Endometrium (tissue), 2 donors: ENCODE results near the gene SLX4.

Experiments
- FAIRE-seq: peaks from 2 replicates; lab custom pipeline; 2012; peaks lifted over from hg19 to GRCh38; lab: Jason Lieb, UNC
- donor health status: control.
- donor health status: control.

SLX4 gene

DNA sequence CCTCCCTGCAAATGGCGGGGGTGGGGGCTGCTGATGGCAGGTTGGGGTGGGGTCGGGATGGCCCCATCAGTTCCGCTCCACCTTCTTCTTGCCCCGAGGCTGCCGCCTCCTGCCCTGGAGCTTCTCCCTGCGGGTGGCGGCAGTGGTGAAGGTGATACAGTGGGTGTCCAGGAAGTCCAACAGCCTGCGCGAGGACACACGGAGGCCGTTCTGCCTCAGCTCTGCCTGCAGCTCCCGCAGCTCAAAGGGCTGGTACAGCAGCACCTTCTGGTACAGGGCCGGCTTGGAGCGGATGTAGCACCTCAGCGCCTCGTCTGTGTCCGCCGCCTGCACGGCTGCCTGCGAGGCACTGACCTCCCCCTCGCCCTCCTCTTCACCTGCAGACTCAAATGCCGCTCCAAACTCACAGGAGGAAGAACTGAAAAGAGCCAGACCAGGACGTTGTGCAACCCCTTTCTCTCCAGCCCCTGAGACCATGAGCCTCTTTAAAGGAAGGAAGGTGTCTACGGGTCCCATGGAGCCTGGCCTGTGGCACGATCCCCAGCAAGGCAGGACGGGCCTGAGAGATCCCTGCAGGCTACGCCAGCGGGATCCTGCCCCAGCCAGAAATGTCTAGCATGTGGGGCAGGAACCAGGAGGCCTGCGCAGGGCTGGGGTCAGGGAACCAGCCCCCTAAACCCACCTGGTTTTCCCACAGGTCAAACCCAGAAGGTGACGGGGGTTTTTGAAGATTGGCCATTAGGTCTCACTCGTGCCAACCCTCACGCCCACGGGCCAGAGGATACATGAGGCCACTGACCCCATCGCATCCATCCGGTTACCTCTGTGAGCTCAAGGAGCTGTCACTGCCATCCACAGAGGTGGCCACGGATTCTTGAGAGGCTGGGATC lies 28.9 kb downstream of the SLX4 start:
- no peak for FAIRE-seq

DNA sequence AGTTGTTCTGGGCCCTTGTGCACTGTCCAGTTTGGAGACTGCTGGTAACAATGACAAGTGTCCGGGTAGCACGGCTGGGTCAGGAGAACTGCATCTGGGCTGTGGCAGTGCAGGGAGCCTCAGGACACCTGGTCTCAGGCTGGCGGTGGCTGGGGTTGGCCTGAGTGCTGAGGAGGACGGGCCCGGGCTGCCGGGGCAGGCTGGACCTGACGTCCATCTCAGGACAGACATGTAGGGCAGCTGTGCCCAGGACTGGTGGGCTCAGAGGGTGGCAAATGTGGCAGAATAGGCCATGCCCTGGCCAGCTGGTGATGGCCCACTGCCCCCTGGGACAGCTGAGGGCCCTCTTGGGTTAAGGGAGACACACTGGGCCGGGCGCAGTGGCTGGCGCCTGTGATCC lies 30.0 kb downstream of the SLX4 start:
- no peak for FAIRE-seq

DNA sequence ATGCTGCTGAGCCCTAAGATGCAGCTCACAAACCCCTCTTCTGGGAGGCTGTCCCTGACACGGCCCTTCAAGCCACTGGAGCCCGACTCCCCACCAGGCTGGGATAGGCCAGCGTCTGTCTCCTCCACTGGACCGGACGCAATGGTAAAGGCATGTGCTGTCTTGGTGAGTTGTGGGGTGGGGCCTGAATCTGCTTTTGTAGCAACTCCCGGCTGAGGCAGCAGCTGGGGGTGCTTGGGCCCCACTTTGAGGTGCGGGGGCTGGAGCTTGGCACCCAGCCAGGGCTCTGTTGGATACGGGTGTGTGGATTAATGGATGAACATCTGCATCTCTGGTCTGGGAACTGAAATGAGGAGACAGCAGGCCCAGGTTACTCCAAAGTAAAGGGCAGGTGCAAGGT lies 30.7 kb downstream of the SLX4 start:
- FAIRE-seq, result no peak

DNA sequence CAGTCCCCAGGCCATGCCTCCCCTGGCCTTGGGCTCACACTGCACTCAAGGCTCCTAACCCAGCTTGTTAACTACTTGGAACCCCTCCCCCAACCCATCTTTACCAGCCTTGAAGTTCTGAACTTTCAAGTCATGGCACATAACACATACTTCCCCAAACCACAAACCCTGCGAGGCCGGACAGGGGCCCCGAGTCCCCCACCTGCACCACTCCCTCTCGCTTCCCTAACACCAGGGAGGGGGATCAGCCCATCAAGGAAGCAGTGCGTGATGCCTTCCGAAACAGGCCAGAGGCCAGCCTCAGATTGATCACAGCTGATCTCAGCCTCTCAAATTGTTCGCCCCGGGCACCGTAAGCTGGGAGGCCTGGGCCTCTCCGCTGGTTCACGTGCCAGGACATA lies 31.2 kb downstream of the SLX4 start:
- FAIRE-seq, result no peak

DNA sequence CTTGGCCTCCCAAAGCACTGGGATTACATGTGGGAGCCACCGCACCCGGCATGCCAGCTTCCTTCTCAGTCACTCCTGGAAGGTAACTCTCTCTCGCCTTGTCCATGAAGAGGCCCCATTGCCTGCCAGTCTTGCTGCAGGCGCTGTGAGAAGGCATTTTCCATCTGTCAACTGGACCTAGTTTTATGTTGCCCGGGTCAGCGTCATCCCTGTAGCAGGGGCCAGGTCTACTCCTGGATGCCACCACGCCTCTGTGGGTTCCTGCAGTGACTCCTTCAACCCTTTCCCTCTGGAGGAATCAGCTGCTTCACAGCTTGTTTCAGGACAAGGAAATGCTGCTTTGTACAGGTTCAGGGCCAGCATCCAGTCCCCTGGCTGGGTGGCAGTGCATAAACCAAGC lies 31.6 kb downstream of the SLX4 start:
- FAIRE-seq, result no peak

DNA sequence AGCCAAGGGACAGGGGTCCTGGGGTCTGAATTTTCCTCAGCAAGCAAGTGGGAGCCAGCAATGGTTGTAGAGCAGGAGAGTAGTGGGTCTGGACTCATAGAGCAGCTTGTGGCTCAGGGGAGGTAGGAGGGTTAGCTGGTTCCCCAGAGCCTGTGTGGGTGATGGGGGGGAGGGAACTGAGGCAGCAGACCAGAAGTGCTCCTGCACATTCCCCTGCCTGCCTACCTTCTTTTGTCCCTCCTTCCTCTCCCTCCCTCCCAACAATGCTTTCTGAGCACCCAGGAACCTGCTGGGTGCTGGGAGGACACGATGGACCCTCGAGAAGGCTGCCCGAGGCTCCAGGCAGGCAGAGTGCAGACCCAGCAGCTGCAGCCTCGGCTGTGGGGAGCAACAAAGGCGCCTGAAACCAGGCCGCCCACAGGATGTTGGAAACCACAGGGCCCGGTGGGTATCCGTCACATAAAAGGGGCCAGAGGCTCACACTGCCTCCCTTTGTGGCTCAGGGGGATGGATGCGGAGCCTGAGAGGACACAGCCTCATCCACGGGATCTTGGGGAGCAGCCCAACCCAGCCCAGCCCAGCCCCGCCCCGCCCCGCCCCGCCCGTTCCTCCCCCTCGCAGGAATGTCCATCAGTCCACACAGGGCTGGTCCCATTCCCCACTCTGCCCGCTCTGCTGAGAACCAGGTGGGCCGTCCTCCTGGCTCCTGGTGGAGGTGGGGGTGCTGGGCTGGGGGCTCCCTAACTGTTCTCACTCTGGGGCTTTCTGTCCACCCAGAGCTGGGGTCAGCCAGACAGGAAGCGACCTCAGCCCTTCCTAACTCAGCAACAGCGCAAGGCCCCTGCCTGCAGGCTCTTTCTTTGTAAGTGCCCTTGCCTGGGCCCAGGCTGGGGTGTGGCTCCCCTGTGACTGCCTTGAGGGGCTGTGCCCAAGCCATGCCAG lies 32.5 kb downstream of the SLX4 start:
- FAIRE-seq, result no peak

DNA sequence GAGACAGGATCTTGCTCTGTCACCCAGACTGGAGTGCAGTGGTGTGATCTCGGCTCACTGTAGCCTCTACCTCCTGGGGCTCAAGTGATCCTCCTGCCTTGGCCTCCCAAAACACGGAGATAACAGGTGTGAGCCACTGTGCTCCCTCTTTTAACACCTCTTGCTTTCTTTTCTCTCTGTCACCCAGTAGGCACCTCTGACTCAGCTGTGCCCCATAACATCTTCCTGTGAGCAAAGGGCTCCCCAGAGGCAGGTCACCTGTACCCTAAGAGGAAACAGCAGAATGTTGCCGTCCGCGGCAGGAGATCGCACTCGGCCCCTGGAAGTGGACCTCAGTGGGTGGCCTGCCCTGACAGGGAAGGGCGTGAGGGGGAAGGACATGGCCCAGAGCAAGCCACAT lies 33.3 kb downstream of the SLX4 start:
- FAIRE-seq, result no peak

DNA sequence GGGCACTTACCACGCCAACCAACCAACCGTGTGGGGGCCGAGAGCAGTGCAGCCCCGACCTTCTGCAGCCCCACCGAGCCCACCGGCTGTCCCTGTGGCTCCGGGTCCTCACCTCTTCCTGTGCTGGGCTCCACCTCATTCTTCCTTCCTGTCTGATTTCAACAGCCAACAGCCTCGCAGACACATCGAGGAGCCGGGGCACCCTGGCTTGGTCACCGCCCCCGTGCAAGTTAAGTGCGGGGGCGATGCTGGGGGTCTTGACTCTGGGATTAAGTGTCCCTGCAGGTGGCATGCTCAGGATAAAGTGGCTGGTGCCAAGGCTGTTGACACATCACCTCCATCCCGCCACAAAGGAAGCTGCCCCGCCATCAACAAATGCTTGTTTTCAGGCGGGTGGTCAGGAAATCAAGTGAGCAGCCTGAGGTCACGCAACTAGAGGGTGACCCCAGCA lies 34.1 kb downstream of the SLX4 start, which contains the start of gene NLRC3:
Gene NLRC3, minus strand, starts transcription at position 102 of the 451 bp plus-strand sequence. CDS start 12,367 bp downstream, outside the sequence.
- FAIRE-seq, result no peak

DNA sequence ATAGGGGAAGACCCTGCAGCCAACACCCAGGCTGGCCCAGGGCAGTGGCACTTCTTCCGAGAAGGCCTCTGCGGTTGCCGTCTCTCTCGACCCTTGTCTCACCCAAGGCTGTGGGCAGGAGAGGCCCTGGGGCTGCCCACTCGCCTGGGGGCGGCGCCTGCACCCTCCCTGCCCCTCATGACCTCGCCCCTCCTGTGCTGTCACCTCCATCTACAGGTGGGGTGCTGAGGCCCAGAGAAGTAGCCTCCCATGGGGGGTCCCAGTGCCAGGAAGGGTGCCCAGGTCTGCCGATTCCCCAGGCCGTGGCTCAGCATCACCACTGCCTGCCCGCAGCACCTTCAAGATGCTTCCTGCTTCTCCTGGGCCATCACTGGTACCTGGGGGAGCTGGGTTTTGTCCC lies 35.2 kb downstream of the SLX4 start:
- no peak for FAIRE-seq

DNA sequence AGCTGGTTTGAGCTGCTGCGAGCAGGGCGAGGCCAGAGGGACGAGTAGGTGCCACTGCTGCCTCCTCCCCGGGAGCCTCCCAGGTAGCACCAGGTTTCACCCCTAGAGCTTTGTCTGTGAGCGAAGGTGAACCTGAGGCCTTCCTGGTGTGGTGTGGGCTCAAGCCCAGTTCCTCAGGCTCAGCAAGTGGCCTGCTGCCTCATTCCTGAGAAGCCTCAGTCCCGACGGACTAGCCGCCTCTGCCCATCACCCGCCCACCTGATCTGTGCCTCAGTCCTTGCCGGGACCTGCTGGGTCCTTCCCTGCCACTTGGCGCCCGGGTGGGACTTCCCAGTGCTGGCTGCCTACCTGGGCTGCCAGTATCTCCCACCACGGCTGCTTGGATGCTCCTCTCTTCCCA lies 35.9 kb downstream of the SLX4 start:
- no peak for FAIRE-seq

DNA sequence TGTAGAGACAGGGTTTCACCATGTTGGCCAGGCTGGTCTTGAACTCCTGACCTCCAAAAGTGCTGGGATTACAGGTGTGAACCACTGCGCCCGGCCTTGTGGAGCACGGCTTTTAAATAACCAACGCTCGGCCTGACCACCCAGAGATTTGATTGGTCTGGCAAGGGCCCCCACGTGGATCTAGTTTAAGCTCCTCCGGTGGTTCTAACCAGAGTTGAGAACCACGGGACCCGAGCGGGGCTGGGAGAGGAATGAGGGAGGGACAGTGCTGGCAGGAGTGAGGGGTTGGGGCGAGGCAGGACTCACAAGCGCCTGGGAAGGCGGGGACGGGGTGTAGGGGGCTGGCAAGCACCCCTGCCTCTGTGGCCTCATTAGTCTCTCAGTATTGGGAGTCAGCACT lies 37.2 kb downstream of the SLX4 start:
- FAIRE-seq, result no peak

DNA sequence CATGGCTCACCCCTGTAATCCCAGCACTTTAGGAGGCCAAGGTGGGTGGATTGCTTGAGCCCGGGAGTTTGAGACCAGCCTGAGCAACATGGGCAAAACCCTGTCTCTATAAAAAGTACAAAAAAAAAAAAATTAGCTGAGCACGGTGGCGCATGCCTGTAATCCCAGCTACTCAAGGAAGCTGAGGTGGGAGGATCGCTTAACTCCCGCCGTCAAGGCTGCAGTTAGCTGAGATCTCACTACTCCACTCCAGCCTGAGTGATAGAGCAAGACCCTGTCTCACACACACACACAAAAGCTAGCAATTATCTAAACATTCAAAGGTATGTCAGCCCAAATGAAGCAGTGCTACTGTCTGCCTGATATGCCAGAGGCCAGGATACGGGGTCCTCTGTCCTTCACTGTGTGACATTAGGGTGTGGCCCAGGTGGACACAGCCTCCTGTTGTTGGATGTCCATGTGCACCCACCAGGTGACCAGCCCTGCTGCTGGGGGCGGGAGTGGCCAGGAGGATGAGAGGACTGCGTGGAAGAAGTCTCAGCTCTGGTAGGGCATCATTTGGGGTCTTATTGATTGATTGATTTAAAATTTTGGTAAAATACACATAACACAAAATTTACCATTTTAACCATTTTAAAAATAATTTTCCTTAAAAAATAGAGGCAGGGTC lies 38.1 kb downstream of the SLX4 start:
- no peak for FAIRE-seq

DNA sequence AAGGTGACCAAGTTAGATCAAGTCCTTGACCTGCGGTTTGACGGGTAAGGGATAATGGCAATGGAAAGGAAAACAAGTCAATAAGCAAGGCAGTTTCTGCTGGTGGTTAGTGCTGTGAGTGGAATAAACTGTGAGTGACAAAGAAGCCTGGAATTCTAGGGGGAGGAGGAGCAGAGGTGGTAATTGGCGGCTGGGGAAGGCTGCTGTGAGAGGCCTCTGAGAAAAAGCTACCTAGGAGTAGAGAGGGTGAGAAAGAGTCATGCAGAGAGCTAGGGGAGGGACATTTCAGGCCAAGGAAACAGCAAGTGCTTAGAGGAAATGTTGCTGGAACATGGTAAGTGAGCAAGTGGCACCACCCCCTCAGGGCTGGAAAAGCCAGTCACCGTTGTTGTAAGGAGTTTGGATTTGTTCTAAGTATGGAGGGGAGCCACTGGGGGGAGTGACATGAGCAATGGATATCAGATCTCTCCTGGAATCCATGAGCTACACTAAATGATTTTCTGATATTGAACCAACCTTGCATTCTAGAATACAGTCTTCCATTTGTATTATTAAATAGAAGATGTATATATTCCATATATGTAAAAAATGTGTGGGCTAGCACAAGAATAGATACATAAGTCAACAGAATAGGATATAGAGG lies 40.9 kb downstream of the SLX4 start:
- no peak for FAIRE-seq

DNA sequence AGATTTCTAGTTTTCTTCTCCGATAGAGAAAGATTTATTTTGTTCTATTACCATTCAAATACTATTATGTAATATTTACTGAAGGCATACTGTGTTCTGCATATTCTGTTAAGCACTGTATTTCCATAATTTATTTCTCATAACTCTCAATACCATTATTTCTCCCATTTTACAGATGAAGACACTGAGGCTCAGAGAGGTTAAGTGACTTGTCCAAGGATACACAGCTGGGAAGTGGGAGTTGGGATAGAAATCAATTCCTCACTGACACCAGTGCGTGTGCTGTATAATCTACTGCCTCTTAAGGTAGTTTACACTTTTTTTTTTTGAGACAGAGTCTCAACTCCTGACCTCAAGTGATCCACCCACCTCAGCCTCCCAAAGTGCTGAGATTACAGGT lies 41.6 kb downstream of the SLX4 start:
- FAIRE-seq, result no peak

DNA sequence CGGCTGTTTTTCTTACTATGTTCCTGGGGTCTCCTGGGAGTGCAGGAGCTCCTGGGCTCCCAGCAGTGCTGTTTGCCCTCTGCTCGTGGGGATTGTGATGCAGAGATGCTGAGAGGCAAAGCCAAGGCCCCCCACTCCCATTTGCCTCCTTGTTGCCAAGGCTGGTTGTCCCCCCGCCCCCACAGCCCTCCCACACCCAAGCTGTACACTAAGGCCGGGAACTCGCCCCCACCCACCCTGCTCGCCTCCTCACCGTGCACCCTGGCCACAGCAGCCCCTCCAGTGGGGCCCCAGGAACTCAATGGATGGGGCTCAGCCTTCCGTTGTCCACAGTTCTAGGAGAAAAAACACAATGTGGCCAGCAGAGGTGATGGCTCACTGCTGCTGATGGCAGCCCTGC lies 44.4 kb downstream of the SLX4 start:
- FAIRE-seq, result no peak

DNA sequence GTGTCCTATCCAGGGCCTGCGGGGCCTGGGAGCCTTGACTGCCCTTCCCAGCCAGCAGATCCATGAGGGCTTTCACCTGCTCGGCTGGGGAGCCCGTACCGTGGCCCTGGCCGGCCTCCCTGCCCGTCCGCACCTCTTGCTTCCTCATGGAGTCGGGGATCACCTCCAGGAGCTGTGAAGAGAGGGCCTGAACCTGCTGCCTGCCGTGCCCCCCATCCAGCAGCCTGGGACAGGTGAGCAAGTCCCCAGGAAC lies 46.6 kb downstream of the SLX4 start:
- FAIRE-seq, result no peak

DNA sequence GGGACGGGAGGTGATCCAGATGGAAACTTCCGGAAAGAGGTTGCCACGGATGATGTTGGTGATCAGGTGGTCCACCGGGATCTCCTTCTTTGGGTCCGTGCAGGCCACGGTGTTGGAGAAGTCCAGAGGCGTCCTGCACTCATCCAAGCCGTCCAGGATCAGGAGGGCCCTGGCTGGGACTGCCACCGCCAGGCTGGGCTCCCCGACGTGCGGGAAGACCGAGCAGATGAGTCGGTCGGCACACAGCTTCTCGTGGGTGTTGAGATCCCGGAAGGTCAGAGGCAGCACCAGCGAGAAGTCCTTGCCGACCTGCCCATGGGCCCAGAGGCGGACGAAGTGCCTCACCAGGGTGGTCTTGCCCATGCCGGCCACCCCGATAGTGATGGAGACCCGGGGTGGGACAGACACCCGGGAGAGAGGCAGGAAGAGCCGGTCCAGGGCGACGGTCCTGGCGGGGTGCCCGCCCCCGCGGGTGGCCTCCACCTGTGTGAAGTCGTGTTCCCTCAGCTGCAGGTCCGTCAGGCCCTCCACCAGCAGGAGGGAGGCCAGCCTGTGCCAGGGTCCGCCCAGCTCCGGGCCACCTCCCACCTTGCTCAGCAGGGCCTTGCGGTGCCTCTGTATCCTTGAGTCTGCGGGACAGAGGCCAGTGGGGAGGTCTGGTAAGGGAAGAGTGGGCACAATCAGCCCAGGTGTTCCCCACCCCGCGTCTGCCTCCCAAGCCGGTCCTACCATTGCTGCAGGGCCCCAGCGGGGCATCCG lies 47.1 kb downstream of the SLX4 start:
- no peak for FAIRE-seq

DNA sequence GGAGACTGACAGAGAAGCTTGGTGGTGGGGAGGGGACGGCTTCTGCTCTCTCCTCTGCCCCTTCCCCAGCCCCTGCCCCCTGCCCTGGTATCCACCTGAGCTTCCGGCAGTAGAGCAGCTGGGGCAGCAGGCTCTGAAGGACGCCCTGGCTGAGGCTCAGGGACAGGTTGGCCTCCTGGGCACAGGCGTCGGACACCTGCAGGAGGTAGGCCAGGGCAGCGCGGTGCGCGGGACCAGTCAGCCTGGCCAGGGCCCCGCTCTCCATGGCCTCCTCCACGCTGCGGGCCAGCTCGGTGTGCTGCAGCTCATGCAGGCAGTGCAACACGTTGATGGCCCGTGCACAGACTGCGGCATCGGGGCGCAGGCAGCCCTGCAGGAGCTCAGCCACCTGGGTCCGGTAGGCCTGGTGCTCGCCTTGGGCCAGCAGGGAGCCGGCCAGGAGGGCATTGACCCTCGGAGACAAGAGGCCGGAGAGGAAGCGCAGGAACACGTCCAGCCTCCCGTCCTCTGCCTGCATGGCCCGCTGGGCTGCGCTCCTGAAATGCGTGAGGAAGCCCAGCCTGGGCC lies 48.4 kb downstream of the SLX4 start:
- no peak for FAIRE-seq

DNA sequence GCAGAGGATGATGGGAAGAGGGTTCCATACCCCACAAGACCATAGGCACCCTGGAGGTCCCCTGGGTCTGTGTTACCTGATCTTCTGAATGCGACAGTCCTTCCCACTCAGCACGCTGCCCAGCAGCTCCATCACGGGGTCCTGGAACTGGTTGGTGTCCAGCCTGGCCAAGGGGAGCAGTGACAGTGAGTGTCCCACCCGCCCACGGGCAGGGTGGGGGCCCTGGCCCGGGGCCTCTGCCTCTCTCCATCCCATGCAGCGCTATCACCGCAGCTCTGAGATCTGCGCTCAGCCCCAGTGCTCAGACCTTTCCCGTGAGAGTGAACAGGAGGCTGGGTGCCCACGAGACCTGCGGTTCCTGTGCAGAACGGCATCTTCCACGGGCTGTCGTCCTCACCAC lies 49.8 kb downstream of the SLX4 start:
- no peak for FAIRE-seq

DNA sequence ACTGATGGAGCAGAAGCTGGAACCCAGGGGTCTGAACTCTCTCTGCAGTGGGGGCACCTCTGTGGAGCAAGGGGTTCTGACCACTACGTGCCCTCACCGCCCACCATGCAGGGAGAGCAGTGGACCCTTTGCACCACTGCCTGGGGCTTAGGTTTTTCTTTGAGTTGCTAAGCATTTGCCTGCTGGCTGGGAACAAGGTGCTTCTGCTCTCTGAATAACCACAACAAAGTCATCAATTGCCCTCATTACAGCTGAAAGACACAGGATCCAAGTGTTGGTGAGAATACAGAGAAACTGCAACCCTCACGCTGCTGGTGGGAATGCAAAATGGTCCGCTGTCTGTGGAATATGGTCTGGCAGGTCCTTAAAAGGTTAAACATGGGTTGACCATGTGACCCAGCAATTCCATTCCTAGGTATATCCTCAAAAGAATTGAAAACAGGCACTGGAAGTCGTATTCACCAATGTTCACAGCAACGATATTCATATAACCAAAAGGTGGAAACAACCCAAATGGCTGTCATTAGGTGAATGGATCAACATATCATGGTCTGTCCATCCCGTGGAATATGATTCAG lies 57.0 kb downstream of the SLX4 start:
- FAIRE-seq, result no peak
